ENCODE results near the gene PRMT3.
"Not testable (repeated sequence)": the region's sequence is repeated elsewhere in the genome, so short reads cannot be mapped to it uniquely, and the experiment has no call there.

PRMT3 gene

GRCh38 chr11:20518323-20518834 lies 130.9 kb downstream of the PRMT3 start:
- no peak for DNase-seq

DNA sequence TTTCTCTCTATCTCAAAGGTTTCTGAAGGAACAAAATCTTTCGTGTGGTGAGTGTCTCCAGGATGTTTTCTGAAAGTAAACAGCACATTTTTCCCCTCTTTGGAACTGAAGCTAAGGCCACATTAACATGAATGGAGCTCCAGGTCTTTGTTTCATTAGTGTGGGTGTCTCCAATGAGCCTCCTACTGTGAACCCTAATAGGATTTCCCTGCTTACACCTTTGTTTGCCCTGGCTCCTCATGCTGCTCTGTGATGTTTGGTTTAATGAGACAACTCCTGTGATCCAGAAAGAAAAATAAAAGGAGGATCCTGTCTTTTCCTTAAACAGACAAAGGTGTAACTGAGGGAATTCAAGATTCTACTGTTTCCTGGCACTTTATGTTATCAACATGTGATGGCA lies 135.0 kb downstream of the PRMT3 start:
- DNase-seq: no peak

DNA sequence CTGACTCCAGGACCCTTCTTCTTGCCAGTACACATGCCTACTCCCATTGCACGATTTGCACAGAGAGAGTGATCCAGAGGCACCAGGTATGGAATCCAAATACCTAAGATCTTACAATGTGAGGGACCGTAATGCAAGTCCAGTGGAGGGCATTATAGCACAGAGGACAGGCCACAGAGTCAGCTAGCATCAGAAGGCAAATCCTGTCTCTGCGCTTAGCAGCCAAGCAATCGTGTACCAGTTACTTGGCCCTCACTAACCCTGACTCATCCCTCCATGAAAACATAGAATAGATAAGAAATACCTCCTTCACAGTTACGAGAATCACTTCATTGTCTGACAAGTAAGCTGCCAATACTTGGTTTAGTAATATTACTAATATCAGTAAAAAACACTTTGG lies 142.2 kb downstream of the PRMT3 start:
- DNase-seq: no peak

GRCh38 chr11:20530942-20531703 lies 143.6 kb downstream of the PRMT3 start:
- no peak for DNase-seq

DNA sequence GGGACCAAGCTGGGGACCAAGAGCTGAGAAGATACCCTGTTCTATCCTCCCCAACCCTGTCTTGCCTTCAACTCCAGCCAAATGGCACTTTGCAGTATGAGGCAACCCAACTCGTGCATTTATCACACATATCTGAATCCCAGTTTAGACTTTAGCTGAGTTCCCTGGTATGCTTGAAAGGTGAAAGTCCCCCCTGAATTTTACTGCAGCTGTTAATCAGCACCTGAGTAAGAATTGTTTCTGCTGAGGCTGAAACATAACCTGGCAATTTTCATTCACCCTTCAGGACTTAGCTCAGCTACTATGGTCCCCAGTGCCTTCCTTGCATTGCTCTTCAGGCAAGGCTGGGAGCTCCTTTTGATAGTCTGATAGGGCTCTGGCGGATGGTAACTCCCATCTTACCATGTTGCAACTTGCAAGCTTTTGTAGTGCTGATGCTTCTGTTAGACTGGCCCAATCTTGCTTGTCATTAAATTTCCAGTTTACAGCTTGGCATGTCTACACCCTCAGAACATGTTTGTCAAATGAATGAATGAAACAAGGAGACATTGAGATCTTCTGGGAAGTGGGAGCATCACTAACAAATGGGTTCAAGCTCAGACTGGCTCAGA lies 147.9 kb downstream of the PRMT3 start:
- no peak for DNase-seq

- no peak for DNase-seq
Observed at GRCh38 chr11:20536365-20536764, 148.8 kb downstream of the PRMT3 start.

GRCh38 chr11:20536784-20537183 lies 149.3 kb downstream of the PRMT3 start:
- no peak for DNase-seq

GRCh38 chr11:20541503-20541902 lies 154.0 kb downstream of the PRMT3 start:
- no peak for DNase-seq

DNA sequence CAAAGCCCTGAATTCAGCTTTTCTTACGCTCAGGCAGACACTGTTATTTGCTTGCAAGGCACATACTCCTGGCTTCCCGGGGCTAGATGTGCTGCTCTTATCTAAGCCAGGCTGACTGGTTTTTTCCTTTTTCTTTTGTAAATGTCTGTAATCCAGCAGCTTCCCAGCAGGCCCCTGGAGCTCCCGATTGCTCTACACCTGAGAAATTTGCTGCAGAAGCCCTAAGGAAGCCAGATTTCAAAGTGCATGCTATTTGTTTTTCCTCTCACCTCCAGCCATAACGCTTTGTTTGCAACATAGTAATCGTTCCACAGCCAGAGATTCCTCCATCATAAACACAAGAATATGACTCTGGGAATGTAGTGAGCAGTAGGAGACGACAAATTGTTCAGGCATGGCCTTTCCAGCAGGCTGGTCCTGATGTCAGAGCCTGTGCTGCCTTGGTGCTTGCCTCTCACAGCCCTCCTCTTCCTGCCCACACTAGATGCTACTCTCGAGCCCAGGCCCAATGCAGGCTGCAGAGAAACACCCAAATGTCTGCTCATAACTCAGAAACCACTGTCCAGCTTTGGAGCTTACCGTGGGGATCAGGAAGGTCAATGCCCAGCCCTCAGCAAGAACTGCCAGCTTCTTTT lies 157.2 kb downstream of the PRMT3 start:
- no peak for DNase-seq

GRCh38 chr11:20547411-20547810 lies 159.9 kb downstream of the PRMT3 start:
- no peak for DNase-seq

DNA sequence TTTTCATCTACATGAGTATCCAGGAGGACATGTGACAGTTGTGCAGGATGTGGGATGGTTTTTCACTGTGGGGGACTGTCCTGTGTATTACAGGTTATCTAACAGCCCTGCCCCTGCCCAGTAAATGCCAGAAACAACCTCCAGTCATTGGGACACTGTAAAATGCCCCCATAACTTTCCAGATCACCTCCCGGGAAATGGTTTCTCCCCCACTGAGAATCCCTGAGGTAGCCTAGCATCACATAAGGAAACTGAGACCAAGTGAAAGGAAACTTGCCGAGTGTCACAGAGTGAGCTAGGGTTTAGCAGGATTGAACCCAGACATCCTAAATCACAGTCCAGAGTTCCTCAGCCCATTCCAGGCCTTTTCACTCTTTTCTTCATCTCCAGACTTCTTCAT lies 163.6 kb downstream of the PRMT3 start:
- no peak for DNase-seq

DNA sequence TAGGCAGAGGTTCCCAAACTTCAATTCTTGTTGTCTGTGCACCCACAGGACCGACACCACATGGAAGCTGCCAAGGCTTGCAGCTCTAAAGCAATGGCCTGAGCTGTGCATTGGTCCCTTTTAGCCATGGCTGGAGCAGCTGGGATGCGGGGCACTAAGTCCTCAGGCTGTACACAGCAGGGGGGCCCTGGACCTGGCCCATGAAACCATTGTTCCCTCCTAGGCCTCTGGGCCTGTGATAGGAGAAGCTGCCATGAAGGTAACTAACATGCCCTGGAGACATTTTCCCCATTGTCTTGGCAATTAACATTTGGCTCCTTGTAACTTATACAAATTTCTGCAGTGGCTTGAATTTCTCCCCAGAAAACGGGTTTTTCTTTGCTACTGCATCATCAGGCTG lies 168.3 kb downstream of the PRMT3 start:
- DNase-seq: no peak

DNA sequence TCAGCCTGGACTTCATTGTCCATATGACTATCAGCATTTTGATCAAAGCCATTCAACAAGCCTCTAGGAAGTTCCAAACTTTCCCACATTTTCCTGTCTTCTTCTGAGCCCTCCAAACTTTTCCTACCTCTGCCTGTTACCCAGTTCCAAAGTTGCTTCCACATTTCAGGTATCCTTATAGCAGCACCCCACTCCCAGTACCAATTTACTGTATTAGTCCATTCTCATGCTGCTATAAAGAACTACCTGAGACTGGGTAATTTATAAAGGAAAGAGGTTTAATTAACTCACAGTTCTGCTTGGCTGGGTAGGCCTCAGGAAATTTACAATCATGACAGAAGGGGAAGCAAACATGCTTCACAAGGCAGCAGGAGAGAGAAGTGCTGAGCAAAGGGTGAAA lies 168.9 kb downstream of the PRMT3 start:
- DNase-seq: not testable (repeated sequence)

- no peak for DNase-seq
Observed at GRCh38 chr11:20558741-20559140, 171.2 kb downstream of the PRMT3 start.
